Keratinocyte (primary cell): Measurements from ENCODE around the gene SH3RF1.

Experiments
- CTCF ChIP-seq, 3 experiments: IDR thresholded peaks in 1 of 3; conservative IDR thresholded peaks in 1 of 3; optimal IDR thresholded peaks in 1 of 3; 2 replicates in 2 of 3; 3 replicates in 1 of 3; pipeline versions ENCODE3 to v1.5.1; 2011; ENCODE audit warnings: low read length in 3 of 3, mild to moderate bottlenecking in 3 of 3, moderate library complexity in 2 of 3, control low read depth in 1 of 3, inconsistent platforms in 1 of 3; ENCODE audit not compliant: insufficient read depth in 2 of 3; ENCODE audit errors: extremely low read depth in 1 of 3
- EZH2 ChIP-seq: IDR thresholded peaks from one replicate; pipeline ENCODE4 v1.6.1; 2012; ENCODE audit warnings: inconsistent platforms, mild to moderate bottlenecking, low read length, moderate library complexity

GRCh38 chr4:169175476-169175875 lies 95.3 kb downstream of the SH3RF1 start:
- no peak for TF ChIP-seq CTCF (optimal IDR thresholded peaks at IDR 0.05 in 1 of 3, IDR thresholded peaks at IDR 0.05 in 1 of 3, conservative IDR thresholded peaks at IDR 0.05 in 1 of 3; ENCODE audit: extremely low read depth in 1 of 3, insufficient read depth in 2 of 3, low read length in 3 of 3)
- no peak for TF ChIP-seq EZH2
